ENCODE measurements around the gene SHISA3. TPM values are rescaled to one million over a fixed set of nuclear protein-coding genes. Genes with fewer than 3 reads are reported as not detected.

Gene SHISA3
- total and polyA plus RNA-seq, 2 of the 13 experiments (the other 11 are each of a cell fraction or from before 2014, with no cell fraction given), result not detected

DNA sequence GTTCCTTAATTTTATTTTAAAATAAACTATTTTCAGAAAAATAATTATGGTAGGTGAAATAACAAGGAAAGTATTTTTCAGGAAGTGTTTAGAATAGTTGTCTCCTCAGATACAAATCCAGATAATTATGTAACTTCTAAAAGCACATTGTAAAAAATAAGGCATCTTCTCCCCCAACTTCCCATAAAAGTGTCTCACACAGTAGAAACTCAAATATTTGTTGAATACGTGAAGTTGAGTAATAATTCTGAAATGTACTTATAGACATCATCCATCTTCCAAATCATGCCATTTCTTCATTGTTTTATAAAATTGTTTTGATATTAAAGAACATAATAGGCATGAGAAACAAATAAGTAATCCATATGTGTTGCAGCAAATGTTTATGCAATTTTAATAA lies 18.0 kb downstream of the SHISA3 start:
- Histone ChIP-seq H3K36me3 (replicated peaks in 1 of 2; ENCODE audit: control insufficient read depth in 1 of 2, insufficient read depth in 2 of 2, low read length in 2 of 2) (no peaks in the 10 kb centered on the region), H3K27ac (ENCODE audit: extremely low read length, insufficient read depth, low read length) (no peak overlapping the region), H3K9ac (ENCODE audit: insufficient read depth, low read depth, low read length) (no peak overlapping the region), H3K4me3 (replicated peaks in 1 of 3; ENCODE audit: insufficient read depth in 1 of 3, low read depth in 2 of 3, low read length in 3 of 3) (no peak overlapping the region), H3K9me3 (ENCODE audit: low read length) (no peaks in the 10 kb centered on the region), H3K27me3 (ENCODE audit: control insufficient read depth in 1 of 2, insufficient read depth in 2 of 2, low read length in 2 of 2) (no peaks in the 10 kb centered on the region), H3K4me1 (ENCODE audit: insufficient read depth, low read length) (no peaks in the 10 kb centered on the region), H2AFZ (ENCODE audit: low read length) (no peak overlapping the region), H4K20me1 (ENCODE audit: insufficient read depth, low read length) (no peaks in the 10 kb centered on the region), H3K79me2 (ENCODE audit: insufficient read depth, low read length) (no peaks in the 10 kb centered on the region), H3K4me2 (ENCODE audit: low read depth, low read length) (no peak overlapping the region)
- FAIRE-seq (no peak), DNase-seq (ENCODE audit: low spot score) (no peak), ATAC-seq (no peak)
- 95% methylated on average over 1 of the region's 1 CpG for WGBS (ENCODE audit: low lambda C conversion rate)
- ChIA-PET POLR2A (no interaction called here), CTCF (ENCODE audit: low intra/inter-chr PET ratio, low total read pairs) (no interaction called here)
- intact Hi-C loops (cut with micrococcal nuclease; ENCODE audit: unreplicated experiment), result no loop called here
- TF ChIP-seq ZSCAN21 (CRISPR knock-in tag; IDR thresholded peaks at IDR 0.05; ENCODE audit: borderline replicate concordance), result no peak
- TF ChIP-seq ZNF142 (CRISPR knock-in tag; IDR thresholded peaks at IDR 0.05), result no peak
- no peak for TF ChIP-seq NR2F2 (IDR thresholded peaks at IDR 0.05; ENCODE audit: borderline replicate concordance, low read depth)
- no peak for TF ChIP-seq RERE (CRISPR knock-in tag; IDR thresholded peaks at IDR 0.05; ENCODE audit: low read depth)
- TF ChIP-seq SMARCC2 (IDR thresholded peaks at IDR 0.05), result no peak
- no peak for TF ChIP-seq ZNF326 (CRISPR knock-in tag; IDR thresholded peaks at IDR 0.05; ENCODE audit: borderline replicate concordance)
- no peak for TF ChIP-seq ZZZ3 (CRISPR knock-in tag; IDR thresholded peaks at IDR 0.05; ENCODE audit: borderline replicate concordance)
- in situ Hi-C loops (cut with HindIII; ENCODE audit: extremely low pct_ligation_motif_present, low pct_unique_long_range_greater_than_20kb), result no loop called here
- no TSS peak for BruUV-seq (replicated peaks)

All from HepG2 (cell line).